ENCODE results near the gene C10orf90.

Gene C10orf90

DNA sequence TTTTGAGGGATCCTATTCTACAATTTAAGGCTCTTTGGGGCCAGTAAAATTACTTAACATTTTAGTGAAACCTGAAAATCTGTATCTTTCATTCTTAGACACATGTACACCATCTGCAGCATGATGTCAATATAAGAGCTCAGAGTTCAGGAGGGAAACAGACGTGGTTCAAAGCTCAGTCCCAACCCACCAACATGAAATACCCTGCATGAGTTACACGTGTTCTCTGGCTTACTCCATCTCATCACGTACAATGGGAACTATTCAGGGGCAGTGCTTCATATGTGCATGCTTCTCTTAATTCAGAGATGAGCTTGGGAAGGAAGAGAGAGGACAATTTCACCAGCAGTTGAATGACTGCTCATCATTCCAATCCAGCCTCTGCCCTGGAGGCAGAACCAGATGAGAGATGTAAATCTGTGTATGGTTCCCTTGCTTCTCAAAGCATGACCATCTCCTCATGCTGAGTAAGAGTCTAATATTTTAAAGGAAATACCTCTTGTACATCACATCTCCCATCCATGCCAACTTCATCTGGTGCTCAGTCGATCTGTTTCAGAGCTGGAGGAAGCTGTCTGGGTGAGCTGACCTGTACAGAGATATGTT, 253.2 kb downstream of the C10orf90 start:
- Histone ChIP-seq H3K27ac (no peak overlapping the region), H3K4me3 (no peak overlapping the region)
- no peak for TF ChIP-seq CTCF (IDR thresholded peaks at IDR 0.05)
- DNase-seq (ENCODE audit: low spot score), result no peak

- no peak for TF ChIP-seq CTCF (IDR thresholded peaks at IDR 0.05)
- DNase-seq (ENCODE audit: low spot score), result no peak
- no peak overlapping the region for H3K4me3 ChIP-seq
- no peak overlapping the region for H3K27ac ChIP-seq
Observed at GRCh38 chr10:126409821-126410220, 260.7 kb downstream of the C10orf90 start.

DNA sequence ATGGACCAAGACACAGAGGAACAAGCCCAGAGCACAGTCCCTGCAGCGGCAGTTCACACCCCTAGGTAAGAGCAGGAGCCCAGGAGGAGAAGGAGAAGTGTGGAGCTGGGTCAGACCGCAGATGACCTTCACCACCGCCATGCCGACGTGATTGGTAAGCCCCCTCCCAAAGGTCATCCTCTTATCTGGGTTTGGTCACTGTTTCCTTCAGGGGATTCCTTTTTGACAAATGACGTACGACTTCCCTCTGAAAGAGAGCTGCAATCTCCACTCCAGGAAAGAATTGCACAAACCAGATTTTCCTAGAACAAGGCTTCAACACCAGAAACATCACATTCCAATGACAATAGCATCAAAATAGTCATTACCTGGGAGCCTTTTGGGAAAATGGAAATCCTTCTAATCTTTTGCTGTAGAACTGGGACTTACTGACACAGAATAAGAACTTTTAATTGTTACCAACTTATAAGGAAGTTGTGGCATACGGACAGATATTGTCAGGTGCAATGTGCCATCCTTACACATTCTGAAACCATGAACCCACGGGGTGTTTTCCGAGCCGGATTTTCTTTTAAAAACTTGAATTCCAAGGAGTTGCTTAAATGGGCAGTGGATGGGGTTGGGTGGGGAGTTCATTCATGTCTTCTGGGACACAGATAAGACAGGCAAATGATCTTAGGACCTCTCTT, 261.4 kb downstream of the C10orf90 start:
- TF ChIP-seq CTCF (IDR thresholded peaks at IDR 0.05), result no peak
- Histone ChIP-seq H3K4me3 (no peak overlapping the region), H3K27ac (no peak overlapping the region)
- no peak for DNase-seq (ENCODE audit: low spot score)

DNA sequence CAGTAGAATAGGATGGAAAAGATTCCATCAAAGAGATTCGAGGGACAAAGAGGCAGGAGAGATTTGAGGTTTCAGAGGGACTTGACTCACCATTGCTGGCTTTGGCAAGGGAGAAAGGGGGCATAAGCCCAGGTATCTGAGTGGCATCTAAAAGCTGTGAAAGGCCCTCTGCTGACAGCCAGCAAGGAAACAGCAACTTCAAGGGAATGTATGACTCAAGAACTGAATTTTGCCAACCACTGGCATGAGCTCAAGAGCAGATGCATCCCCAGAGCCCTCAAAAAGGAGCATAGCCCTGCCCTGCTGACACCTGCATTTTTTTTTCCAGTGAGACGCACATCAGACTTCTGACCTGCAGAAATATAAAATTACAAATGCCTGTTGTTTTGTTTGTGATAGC, 262.7 kb downstream of the C10orf90 start:
- no peak for DNase-seq (ENCODE audit: low spot score)
- Histone ChIP-seq H3K27ac (no peak overlapping the region), H3K4me3 (no peak overlapping the region)
- no peak for TF ChIP-seq CTCF (IDR thresholded peaks at IDR 0.05)

- no peak overlapping the region for H3K27ac ChIP-seq
- DNase-seq (ENCODE audit: low spot score), result no peak
- no peak for TF ChIP-seq CTCF (IDR thresholded peaks at IDR 0.05)
- no peak overlapping the region for H3K4me3 ChIP-seq
Observed at GRCh38 chr10:126405239-126405775, 265.2 kb downstream of the C10orf90 start.

- H3K4me3 ChIP-seq, result no peak overlapping the region
- no peak for TF ChIP-seq CTCF (IDR thresholded peaks at IDR 0.05)
- H3K27ac ChIP-seq, result no peak overlapping the region
- no peak for DNase-seq (ENCODE audit: low spot score)
Observed at GRCh38 chr10:126402721-126403695, 267.5 kb downstream of the C10orf90 start.
